HCEC 1CT (cell line): Measurements from ENCODE around the gene PMFBP1.

Experiments
- DNase-seq: peaks from one replicate; pipeline ENCODE4 v3.0.0-alpha.2; 2017

Gene PMFBP1, protein sequence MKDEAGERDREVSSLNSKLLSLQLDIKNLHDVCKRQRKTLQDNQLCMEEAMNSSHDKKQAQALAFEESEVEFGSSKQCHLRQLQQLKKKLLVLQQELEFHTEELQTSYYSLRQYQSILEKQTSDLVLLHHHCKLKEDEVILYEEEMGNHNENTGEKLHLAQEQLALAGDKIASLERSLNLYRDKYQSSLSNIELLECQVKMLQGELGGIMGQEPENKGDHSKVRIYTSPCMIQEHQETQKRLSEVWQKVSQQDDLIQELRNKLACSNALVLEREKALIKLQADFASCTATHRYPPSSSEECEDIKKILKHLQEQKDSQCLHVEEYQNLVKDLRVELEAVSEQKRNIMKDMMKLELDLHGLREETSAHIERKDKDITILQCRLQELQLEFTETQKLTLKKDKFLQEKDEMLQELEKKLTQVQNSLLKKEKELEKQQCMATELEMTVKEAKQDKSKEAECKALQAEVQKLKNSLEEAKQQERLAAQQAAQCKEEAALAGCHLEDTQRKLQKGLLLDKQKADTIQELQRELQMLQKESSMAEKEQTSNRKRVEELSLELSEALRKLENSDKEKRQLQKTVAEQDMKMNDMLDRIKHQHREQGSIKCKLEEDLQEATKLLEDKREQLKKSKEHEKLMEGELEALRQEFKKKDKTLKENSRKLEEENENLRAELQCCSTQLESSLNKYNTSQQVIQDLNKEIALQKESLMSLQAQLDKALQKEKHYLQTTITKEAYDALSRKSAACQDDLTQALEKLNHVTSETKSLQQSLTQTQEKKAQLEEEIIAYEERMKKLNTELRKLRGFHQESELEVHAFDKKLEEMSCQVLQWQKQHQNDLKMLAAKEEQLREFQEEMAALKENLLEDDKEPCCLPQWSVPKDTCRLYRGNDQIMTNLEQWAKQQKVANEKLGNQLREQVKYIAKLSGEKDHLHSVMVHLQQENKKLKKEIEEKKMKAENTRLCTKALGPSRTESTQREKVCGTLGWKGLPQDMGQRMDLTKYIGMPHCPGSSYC

GRCh38 chr16:72172105-72173034, at the start of gene PMFBP1:
Gene PMFBP1 (minus strand): TSS chr16:72172155. CDS start chr16:72171208, 947 bp downstream.
- DNase-seq = peak; percentile 50

- peak; percentile 78 for DNase-seq
Measured at GRCh38 chr16:72221630-72222024, 49.7 kb upstream of the PMFBP1 start.

- no peak for DNase-seq
Measured at GRCh38 chr16:72220875-72221629, 49.1 kb upstream of the PMFBP1 start.

GRCh38 chr16:72219282-72219681, 47.3 kb upstream of the PMFBP1 start:
- DNase-seq = no peak

GRCh38 chr16:72216767-72217166, 44.8 kb upstream of the PMFBP1 start:
- no peak for DNase-seq

- DNase-seq = no peak
Measured at GRCh38 chr16:72214821-72215220, 42.9 kb upstream of the PMFBP1 start.

- DNase-seq = no peak
Measured at GRCh38 chr16:72211110-72211509, 39.2 kb upstream of the PMFBP1 start.

DNA sequence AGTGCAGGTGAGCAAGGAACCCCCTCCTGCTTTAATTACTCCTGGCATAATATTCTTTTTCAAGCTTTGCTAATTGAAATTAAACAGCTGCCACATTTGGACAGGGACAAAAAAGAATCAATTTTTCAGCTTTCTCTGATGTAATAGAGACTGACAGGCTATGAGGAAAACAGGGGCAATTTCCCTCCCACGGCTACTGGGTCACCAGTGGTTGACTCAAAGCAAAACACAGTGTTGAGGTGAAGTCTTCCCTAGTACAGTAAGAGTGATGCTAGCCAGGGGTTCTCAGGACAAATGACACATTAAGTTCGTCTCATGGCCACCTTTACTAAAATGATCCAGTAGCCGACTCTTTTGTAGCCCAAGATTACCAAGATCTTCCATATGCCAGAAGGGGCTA, 38.6 kb upstream of the PMFBP1 start:
- no peak for DNase-seq

DNA sequence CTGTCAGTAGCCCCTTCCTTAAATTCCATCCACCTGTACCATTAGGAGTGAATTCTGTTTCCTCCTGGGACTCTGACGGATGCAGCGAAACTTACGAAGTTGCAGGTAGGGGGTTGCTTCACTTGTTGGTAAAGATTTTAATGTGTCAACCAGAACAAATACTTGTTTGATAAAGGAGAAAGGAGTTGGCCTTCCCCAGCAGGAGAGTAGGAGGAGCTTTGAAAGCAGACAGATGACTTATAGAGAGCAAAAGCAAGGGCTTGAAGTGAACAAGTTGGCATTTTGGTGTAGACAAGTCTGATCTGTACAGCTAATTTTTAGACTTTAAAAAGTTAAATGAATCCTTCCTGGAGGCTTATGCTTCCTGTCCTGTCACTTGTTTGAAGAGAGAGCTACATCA, 38.1 kb upstream of the PMFBP1 start:
- no peak for DNase-seq

DNA sequence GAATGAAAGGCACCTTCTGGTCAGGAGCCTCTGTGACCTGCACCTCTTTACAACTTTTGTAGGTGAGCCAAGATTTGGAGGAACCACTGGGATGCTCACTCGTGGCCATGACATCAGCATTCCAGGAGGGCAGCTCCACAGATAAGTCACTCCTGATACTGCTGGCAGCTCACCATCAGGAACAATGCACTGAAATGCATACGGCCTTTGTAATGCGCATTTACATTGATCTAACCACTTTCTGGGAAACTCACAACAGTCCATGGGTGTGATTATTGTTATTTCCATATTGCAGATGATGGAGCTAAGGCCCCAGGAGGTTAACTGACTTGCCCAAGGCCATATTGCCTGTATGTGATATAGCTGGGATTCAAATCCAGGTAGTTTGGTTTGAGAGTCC, 34.3 kb upstream of the PMFBP1 start:
- no peak for DNase-seq

DNA sequence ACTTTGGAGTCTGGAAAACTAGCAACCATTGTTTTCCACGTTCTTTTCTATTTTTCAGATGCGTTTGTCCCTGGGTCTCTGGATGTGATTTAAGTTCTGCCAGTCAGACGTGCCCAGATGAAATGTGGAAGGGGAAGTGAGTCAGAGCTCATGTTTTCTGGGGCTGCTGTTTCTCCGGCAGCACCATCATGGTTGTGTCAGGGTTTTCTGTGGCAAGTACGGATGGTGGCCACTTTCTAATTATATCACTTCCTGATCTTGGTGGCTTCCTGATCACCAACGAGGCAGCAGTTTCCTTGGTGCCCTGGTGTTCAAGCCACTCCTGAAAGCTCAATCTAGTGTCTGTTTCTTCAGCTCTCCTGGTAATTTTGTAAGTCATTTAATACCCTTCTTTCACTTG, 31.4 kb upstream of the PMFBP1 start:
- peak; percentile 58 for DNase-seq

GRCh38 chr16:72202014-72202413, 30.1 kb upstream of the PMFBP1 start:
- peak; percentile 61 for DNase-seq

DNA sequence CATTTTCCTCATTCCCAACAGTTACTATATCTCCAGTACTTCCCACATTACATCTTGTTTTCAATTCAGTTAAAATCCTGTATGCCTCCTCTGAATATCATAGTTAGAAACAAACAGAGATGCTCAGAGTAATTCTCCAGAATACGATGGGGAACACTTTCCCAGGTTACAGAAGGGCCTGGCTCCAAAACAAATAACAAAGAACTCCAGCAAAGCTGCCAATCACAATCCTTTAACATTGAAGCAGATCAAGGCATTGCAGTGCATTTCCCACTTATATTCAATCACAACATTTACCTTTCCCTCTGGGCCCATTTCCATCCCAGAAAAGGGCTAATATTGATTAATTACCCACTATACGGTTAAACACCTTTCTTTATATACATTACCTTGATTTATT, 29.4 kb upstream of the PMFBP1 start:
- DNase-seq = no peak

DNA sequence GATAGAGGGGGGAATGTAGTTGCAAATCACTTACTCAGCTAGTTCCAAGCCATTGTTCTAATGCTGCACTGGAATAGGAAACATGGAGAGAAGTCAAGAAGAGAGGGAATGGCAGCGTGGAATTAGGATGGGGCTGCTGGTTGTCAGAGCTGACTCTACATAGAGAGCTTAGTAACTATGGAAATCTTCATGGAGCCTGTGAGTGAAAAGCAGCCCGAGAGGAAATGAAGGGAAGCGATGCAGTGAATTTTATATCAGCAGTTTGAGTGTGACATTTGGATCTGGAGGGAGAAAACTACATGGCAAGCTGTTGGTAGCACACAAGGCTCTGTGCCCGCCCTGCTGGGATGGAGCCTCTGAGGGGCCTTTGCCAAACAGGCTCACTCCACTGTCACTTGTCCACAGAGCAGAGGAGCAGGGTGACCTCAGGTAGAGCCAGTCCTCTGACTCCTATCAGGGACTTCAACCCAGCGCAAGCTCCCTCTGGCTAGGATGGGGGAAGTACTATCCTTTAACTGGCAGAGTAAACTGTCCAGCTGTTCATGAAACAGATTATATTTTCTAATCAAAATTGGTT, 27.9 kb upstream of the PMFBP1 start:
- DNase-seq = no peak

DNA sequence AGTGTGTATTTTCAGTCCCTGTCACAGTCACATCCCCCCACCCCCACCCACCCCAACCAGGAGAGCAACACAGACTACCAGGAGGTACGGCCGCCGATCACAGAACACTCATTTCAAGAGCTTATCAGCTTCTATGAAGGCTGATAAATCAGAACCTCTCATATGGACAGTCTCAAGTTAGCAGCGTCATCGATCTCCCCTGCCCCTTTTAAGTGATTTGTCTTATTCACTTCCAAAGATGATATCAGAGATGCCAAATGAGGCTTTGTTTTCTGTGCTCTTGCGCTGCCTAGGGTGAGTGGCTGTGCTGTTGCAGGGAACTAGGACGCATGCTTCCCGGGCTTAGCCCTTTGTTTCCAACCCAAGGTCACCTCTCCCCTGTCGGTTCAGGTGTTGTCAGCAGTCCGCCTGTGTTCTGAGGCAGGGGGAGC, 26.8 kb upstream of the PMFBP1 start:
- no peak for DNase-seq

- peak; percentile 64 for DNase-seq
Measured at GRCh38 chr16:72198021-72198711, 26.2 kb upstream of the PMFBP1 start.

GRCh38 chr16:72197545-72197944, 25.6 kb upstream of the PMFBP1 start:
- no peak for DNase-seq

DNA sequence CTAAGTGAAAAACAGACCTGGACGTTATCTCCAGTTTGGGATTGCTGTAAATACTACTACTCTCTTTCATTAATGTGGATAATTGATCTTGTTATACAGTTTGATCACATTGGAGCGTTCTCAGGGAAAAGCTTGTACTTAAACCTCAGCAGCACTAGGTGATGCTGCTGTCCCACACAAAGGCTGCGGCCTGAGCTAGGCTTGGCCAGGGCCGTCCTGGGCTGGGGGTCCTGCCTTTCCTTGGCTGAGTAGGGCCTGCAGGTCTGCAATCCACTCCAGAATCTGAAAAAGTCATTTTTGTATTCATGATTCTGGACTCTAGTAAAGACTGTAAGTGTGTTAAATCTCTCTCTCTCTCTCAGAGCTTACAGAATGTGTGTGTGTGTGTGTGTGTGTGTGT, 23.7 kb upstream of the PMFBP1 start:
- no peak for DNase-seq

DNA sequence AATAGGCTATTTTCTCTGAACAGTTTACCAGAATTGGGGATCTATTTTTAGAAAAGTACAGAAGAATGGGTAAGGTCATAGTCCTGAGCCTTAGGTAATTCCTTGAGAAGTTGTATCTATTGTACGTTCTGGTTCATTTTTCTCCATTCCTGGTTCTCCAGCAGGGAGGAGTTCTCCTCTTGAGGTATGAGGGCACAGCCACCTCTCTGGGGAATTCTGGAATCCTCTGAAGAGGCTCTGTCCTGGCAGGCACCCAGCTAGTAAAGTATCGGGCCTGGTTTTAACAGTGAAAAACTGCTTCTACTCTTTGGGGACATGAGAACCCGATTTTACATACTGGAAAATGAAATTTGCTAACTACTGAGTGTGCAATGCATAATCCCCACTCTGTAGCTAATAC, 19.6 kb upstream of the PMFBP1 start:
- DNase-seq = no peak

DNA sequence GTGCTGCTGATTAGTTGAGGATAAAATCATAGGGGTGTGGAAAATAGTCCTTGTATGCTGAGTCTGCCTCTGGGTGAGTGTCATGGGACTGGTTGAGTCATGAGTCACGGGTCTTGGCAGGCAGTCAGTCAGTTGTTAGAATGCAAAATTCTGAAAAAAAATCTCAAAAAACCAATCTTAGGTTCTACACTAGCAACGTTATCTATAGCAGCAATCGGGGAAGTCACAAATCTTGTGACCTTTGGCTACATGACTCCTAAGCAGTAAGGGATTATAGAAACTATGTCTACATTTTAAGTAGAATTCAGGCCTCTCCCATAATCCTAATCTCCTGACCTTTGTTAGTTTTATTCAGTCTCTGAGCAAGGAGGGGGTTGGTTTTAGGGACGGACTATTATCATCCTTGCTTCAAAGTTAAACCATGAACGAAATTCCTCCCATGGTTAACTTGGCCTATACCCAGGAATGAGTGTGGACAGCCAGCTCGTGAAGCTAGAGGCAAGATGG, 18.0 kb upstream of the PMFBP1 start:
- DNase-seq = peak; percentile 64

- no peak for DNase-seq
Measured at GRCh38 chr16:72188541-72188940, 16.6 kb upstream of the PMFBP1 start.
